ENCODE measurements around the gene SCYGR2. TPM values are rescaled to one million over a fixed set of nuclear protein-coding genes. Genes with fewer than 3 reads are reported as not detected.

Gene SCYGR2
- total RNA-seq, 1 donor from 2014 or later: not detected

Other genes with a start within 250 kb of the SCYGR2 start
- not detected for gene TM4SF20, start 219.6 kb upstream of the SCYGR2 start, total RNA-seq
- not detected for gene SCYGR1, start 210.9 kb upstream of the SCYGR2 start, total RNA-seq
- 92.9 TPM for gene AGFG1, start 126.7 kb upstream of the SCYGR2 start, total RNA-seq
- gene SCYGR3, start 15.9 kb downstream of the SCYGR2 start, total RNA-seq: not detected
- gene SCYGR4, start 18.6 kb downstream of the SCYGR2 start, total RNA-seq: not detected
- gene SCYGR5, start 67.9 kb downstream of the SCYGR2 start, total RNA-seq: not detected
- gene SLC19A3, start 119.1 kb downstream of the SCYGR2 start, total RNA-seq: 31.8 TPM
- gene SCYGR6, start 125.9 kb downstream of the SCYGR2 start, total RNA-seq: not detected
- not detected for gene SCYGR7, start 129.4 kb downstream of the SCYGR2 start, total RNA-seq
- gene SCYGR8, start 147.0 kb downstream of the SCYGR2 start, total RNA-seq: not detected
- gene CCL20, start 214.9 kb downstream of the SCYGR2 start, total RNA-seq: 4.9 TPM